HG03025 (cell line): ENCODE measurements around the gene KCNQ1OT1.

Source experiments
- ATAC-seq: cut with Tn5 transposase; IDR thresholded peaks from one replicate; pipeline ENCODE4 v1.9.1; 2021; ENCODE audit warnings: mild to moderate bottlenecking, moderate library complexity; ENCODE audit not compliant: unreplicated experiment, low FRiP score

Gene KCNQ1OT1

DNA sequence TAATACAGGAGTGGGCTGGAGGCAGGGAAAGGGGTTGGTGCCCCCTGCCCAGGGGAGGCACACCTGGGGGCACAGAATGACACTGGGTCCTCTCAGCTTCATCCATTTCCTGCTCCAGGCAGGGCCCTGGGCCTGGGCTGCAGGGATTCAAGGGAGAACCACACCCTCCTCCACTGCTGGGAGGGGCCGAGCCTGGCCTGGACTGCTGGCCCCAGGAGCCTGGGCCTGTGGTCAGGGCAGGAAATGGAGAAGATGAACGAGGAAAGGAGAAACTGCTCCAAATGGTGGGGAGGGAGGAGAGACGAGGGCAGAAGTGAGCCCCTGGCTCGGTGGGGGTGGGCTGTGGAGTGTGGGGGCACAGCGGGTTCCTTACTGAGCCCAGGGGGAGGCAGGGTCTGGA lies 38.1 kb upstream of the KCNQ1OT1 start:
- ATAC-seq: no peak

DNA sequence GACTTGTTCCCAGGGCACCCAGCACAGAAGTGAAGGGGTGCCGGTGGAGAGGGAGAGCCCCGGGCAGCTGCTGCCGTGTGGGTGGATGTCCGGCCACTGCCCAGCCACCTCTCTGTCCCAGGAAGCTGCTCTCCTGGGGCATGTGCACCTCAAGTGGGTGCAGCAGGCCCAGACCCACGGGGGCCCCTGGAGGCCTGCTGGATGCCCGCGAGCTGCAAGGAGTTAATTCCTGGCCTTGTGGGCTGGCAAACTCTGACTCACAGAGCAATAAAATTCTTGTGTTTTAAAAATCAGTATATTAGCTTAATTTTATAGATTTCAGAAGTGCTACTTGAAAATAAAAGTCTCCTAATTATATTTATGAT lies 37.4 kb upstream of the KCNQ1OT1 start:
- ATAC-seq: no peak

DNA sequence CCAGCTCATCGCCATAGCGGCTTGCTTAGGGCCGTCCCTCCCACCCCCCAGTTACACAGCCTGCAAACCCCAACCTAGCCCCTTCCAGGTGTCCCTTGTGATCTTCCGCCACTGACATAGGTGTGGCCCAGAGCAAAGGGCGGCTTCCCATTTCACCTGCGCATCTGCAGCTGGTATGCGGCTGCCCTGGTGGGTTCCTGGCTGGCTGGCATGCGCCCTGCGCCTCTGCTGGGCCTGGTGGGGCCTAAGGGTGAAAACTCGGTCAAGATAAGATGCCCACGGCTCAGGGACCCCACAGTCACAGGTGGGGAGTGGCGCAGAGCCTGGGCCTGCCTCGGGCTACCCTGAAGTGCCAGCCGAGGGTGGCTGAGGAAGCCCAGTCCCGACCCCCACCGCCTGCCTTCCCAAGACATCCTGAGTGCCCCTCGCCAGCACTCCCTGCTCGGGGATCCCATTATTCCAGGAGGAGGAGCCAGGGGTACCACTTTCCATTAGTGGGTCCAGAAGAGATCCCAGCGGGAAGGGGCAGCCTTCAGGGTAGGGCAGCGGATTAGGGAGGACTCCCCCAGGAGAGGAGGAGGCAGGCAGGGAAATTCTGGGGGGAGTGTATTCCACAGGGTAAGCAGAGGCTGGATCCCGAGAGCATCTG lies 36.9 kb upstream of the KCNQ1OT1 start:
- no peak for ATAC-seq

DNA sequence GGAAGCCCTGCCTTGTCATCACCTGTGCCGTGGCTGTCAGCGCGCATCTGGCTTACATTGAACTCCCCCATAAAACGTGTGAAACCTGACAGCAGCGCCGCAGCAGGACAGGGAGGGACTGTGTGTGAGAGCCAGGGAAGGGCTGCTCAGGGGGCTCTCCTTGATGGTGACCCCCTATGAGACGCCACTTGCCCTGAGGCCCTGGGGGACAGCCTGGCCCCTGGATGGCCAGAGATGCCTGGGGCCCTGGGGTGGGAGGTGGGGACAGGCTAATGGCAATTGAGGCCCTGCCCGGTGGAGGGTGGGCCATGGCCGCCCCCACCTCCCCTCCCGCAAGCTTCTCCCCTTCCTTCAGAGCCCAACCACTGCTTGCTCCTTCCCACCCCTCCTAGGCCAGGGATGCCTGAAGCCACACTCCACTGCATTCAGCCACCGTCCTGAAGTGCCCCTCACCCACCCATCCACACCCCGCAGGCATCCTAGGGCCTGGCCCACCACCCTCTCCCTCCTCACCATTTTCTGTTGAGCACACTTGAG lies 35.3 kb upstream of the KCNQ1OT1 start:
- ATAC-seq: no peak

DNA sequence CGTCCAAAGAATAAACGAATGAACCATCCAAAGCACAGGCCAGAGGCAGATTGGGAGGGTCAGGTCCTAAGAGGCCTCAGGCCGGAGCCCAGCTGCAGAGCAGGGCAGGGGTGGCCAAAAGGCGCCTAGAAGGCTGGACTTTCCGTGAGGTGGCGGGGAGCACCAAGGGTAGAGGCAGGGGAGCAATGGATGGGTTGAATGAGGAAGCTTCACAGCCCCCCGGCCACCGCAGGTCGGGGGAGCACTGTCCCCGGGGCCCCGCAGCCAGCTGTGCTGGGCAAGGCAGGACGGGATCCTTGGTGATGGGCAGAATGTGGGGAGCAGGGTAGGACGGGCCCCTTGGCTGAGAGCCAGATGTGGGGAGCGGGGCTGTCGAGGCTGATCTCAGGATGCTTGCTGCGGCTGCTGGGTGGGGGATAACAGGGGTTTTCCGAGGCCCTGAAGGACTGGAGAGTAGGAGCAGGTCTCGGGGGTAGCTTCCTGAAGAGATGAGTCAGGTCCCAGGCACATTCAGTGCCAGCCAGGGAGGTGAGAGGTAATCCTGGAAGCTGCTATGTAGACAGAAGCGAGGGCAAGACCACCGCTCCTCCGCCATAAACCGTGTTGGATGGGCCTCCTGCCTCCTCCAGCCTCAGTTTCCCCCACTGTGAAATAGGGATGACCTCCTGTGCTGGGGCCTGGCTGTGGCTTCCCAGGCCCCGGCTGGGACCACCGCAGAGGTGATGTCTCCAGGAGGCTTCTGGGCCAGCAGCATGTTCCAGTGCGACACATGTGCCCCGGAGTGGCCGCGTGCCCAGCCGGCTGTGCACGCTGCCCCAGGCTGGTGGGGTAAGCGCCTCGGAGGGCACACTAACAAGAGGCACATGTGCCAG lies 34.6 kb upstream of the KCNQ1OT1 start:
- no peak for ATAC-seq

DNA sequence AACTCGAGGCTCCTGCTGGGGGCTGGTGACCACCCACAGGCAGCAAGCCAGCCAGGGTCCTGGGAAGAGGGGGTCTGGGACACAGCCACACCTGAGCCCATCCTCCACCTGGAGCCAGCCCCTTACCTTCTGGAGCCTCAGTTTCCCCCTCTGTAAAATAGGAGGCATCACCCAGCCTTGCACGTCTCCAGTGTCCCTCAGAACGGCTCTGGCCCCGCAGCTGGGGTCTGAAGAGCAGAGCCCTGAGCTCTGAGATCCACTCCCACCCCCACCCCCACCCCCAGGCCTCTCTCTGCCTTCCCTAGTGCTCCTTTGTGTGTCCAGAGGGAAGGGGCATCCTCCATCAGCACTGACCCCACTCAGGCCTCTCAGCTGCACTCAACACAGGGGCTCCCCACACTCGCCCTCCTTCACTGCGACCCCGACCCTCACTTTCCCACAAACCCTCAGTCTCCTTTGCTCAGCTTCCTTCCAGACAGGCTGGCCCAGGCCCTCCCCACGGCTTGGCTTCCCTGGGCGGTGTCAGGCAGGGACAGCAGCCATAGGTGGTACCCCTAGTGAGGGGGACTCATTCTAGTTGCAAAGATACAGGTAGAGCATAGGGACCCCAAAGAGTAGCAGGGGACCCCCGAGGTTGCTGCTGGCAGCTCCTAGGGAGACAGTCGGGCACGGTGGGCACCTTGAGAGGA lies 33.3 kb upstream of the KCNQ1OT1 start:
- ATAC-seq: no peak

DNA sequence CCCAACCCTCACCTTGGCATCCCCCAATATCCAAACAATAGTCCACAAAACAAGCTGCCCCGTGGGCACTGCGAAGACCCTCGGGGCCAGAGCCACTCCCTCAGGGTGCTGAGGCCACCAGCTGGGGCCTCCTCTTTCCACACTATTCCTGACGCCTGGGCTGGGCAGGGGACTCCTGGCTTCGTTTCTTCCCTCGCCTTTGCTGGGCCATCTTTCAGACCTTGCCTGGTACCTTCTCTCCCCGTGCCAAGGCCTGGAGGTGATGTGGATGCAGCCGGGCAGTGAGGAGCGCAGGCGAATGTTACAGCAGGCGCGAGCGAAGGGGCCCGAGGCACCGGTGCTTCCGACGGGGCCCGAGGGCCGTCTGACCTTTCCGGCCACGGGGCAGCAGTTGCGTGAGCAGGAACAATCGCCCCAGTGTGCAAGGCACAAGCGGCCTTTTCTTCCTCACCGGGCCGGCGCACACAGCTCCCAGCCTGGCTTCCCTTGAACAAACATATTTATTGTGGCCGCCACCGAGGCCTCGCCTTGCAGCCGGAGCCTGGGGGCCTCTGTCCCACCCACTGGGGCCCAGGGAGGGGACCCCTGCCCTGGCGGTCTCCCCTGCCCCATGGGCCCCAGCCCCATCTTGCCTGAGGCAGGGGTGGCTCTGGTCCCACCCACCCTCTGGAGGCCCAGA lies 32.6 kb upstream of the KCNQ1OT1 start:
- ATAC-seq: no peak

DNA sequence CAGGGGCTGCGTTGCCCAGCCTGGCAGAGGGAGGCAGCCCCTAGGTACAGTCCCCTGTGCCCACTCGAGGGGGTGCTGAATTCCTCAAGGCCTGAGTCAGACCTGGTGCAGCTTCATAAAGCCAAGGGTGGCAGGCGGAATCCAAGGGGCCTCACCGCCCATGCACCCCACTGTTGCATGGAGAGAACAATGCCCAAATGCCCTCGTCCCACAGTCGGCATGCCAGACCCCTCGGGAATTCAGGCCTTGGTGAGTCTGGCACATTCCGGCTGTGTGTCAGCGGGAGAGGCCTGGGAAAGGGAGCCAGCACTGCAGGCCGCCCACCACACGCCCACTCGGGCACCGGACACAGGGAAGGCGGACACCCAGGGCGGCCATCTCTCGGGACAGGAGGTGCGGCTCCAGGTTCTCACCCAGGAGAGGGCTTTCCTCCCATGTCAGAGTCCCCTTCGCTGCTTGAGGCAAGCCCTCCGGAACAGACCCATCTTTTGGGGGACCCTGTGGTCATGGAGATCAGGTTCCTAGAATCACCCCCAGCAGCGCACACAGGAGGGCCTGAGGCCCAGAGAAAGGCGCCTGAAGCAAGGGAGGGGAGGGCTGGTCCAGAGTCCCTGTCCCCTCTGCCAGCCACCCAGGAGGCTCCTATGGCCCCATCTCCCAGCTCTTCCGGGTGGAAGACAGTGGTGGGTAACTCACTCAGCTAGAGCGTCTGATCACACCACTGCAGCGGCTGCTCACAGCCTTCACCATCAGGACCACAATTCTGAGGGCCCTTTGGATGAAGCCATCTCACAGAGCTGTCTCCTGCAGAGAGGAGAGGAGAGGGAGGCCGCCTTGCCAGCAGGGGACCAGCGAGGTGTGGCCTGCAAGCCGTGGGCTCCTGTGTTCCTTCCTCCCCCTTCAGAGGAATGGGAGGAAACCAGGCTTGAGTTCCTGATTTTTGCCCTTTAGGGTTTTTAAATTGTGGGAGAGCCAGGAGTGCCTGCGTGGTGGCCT lies 31.6 kb upstream of the KCNQ1OT1 start:
- no peak for ATAC-seq

DNA sequence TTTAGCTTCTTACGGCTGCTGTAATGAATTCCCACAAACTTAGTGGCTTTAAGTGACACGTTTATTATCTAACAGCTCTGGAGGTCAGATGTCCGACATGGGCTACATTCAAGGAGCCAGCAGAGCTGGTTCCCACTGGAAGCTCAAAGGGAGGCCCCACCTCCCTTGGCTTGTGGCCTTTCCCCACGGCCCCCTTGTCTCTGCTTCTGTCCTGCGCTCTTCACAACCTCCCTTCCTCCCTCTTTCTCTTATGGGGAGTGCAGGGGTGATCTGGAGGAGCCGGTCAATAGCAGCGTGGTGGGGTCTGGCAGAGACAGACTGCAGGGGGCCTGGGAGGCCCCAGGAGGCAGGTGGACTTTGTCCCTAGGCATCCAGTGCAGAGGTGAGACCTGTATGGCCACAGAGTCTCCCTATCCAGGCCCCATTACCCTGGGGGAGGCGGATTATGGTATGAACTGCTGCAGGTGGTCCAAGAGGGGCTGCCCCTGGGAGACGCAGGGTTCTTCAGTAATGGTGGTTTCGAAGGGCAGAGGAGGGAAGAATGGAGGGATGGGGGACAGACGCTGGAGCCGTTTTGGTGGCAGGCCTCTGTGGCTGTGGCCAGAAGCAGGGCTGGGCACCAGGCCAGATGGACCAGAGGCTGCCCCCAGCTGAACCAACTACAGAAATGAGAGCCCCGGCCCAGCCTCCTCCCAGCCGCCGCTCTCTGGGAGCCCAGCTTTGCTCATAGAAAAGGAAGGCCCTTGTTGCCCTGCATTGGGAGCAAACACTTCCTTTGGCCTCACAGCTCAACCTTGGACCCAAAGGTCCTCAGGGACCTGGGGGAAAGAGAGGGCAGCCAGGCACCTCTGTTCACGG lies 30.7 kb upstream of the KCNQ1OT1 start:
- no peak for ATAC-seq

DNA sequence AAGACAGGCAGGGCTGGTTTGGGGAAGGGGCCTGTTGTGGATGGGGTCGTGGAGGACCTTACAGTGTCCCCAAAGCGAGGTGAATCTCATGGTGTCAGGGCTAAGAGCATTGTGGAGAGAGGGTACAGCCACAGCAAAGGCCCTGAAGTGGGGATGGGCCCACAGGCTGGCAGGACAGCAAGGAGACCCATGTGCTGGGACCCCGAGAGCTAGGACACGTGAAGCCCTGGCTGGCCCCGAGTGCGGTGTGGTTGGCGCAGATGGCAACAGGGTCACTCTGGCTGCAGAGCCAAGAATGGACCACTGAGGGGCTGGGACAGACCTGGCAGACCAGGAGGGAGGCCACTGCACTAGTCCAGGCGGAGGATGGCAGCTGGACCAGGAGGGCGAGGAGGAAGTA lies 30.0 kb upstream of the KCNQ1OT1 start:
- no peak for ATAC-seq

DNA sequence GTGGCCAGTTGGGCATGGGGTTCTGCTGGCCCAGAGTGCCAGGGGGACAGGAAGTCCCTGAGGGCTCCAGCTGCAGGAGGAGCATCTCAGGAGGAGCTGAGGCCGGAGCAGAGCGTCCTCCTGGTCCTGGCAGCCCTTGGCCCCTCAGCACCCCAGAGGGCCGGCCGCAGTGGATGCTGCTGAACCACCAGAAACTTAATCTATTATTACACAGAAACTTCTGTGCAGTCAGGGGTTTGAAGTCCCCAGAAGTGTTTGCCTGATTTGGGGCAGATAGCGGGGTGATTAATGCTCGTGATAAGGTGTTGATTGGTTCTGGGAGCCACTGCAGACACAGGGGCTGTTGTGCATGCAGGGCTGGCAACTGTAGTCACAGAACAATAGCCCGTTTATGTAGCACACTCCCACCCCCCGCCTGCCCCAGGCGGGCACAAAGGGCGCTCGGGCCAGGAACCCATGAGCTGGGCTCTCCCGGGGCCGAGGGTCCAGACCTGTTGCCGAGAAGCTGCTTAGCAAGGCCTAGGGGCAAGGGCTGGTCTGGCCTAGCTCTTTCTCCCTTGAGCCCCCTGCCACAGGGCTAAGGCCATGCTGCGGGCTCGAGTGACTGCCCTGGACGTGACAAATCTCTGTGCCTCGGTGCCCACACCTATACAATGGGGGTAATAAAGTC lies 29.0 kb upstream of the KCNQ1OT1 start:
- no peak for ATAC-seq

DNA sequence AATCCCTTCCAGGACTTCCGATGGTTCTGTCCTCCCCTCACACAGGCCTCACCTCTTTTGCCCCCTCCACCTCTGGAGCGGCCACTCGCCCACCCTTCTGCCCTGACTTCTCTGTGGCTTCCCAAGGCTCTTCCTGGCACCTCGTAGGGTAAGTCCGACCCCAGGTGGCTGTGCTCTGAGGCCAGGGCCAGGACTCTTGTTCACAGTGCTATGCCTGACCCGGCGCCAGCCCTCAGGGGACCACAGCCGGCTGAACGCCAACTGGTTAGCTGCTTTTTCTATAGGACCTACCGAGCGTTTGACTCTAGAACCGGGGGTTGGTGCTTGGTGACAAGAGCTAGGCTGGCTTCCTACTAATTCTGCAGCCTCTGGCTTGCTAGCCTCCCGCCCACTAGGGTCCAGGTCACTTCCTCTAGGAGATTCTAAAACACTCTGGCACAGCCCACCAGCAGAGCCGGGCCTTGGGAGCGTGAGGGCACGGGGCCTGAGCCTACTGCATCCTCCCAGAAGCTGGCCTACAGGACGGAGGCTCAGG lies 28.4 kb upstream of the KCNQ1OT1 start:
- ATAC-seq: no peak

DNA sequence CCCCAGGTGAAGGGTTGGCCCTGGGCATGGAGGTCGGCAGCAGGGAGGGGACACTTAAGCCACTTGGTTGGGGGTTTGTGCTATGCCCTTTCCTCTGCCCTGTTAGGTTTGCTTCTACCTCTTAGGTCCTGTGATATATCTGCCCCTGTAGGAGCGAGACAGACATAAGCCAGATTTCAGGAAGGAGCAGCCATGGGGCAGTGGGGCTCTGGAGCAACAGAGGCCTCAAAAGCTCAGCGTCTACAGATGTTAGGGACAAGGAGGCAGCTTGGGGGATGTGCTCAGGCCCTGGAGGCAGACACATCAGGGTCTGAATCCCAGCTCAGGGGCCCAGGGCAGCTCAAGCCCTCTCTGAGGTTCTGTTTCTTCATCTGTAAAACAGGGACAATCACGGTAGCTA lies 27.2 kb upstream of the KCNQ1OT1 start:
- ATAC-seq: no peak

DNA sequence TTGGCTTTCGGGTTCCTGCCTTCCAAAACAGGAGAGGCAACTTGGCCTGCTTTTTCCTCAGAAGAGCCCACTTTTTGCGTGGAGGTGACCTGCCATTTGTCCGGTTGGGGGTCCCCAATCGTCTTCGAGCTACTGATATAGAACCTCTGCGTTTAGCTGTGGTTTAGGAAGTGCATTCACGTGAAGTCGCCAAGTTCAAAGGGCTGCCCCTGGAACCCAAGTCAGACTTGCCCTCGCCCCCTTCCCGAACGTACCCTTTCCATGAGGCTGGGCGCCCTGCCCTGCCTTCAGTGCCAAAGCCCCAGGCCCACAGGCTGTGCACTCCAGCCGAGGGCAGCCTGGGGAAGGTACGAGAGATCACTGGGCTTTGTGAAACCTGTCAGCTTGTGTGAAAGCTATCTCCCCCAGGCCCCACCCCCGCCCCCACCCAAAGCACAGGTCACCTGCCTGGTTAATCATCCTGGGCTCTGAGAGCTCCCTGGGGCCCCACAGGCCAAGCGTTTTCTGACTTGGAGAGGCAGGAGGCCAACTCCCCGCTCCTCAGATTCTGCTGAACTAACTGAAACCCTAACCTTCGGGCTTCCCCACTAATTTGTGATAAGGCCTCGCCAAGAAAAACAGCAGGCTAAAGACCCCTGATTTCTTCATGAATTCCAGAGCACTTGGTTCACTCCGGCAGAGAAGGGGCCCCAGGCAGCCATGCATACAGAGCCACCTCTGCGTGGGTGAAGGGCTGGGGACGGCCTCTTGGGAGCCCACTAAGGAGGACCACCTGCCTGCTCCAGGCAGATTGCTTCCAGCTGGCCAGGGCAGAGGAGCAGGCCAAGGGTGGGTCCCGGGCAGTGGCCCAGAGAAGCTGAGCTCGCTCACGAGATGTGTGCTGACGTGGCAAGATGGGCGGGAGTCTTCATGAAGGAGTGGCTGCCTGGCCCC lies 25.8 kb upstream of the KCNQ1OT1 start:
- ATAC-seq: no peak

DNA sequence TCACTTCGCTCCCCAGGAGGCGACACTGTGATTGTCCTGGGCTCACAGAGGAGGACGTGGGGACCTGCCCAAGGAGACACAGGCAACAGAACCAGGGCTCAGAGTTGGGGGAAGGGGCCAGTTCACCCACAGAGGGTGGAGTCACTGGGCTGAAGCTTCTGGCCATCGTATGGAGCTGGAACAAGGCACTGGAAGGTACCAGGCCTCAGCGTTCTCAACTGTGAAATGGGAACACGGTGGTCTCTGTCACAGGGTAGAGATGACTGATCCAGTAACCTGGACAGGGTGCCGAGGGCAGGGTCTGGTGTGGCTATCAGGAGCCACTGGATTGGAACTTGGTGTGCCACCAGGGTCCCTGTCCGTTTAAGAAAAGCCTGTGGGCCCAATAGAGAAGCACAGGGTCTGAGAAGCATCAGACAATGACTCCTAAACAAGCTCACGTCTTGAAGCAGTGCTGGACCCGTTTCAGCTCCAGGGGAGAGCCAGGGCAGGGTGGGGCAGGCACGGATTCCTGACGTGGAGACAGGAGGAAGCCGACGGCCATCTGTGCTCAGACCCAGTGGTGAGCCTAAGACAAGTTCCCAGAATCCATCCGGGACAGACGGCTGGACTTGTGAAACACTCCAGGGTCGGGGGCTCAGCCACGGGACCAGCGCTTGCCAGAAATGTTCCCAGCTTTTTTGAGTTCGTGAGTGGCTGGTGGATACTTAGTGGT lies 25.0 kb upstream of the KCNQ1OT1 start:
- ATAC-seq: no peak

DNA sequence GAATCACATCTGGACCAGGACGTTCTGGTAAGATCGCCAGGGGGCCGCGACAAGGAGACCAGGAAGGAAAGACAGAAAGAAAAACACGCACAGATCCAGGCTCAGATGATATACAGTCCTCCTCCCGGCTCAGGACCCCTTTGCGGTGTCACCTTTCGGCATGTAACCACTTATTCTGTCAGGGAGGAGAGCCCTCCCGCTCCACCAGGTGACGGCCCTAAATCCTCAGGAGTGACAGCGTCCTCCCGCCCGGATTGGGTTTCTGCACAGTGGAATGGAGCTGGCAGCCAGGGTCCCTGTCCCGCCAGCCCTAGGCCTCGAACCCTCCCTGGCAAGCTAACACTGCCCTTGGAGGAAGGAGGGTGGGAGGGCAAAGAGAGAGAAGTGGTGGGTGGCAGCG lies 24.3 kb upstream of the KCNQ1OT1 start:
- no peak for ATAC-seq
